CD14-positive monocyte (primary cell): ENCODE measurements around the gene CARMIL1. TPM values are rescaled to one million over a fixed set of nuclear protein-coding genes. Genes with fewer than 3 reads are reported as not detected.

Experiments
- DNase-seq, 3 donors: peaks; one replicate each; pipeline ENCODE4 v3.0.0-alpha.2; 2011 to 2022
- H2AFZ ChIP-seq: 2 replicates; pipeline ENCODE4 v1.6.0; 2012; ENCODE audit warnings: mild to moderate bottlenecking, low read depth, low read length, inconsistent platforms; ENCODE audit not compliant: insufficient read depth, poor library complexity, severe bottlenecking
- H3K27ac ChIP-seq, 2 donors: 1 replicate in 1 of 2; 2 replicates in 1 of 2; pipeline ENCODE4 v1.5.1; 2012 to 2013; ENCODE audit warnings: low read length in 2 of 2, control low read depth in 1 of 2, inconsistent platforms in 1 of 2, low read depth in 1 of 2, mild to moderate bottlenecking in 1 of 2
- H3K27me3 ChIP-seq, 2 donors: one replicate each; pipeline versions ENCODE4 v1.6.0 to v1.6.1; 2011 to 2013; ENCODE audit warnings: low read length in 2 of 2; ENCODE audit not compliant: control insufficient read depth in 2 of 2, insufficient read depth in 2 of 2
- H3K36me3 ChIP-seq, 2 donors: replicated peaks in 1 of 2; 1 replicate in 1 of 2; 2 replicates in 1 of 2; pipeline versions ENCODE4 v1.5.1 to v1.6.1; 2012 to 2013; ENCODE audit warnings: low read length in 2 of 2, control low read depth in 1 of 2, inconsistent platforms in 1 of 2, mild to moderate bottlenecking in 1 of 2; ENCODE audit not compliant: insufficient read depth in 2 of 2, control insufficient read depth in 1 of 2
- H3K4me1 ChIP-seq, 2 donors: 1 replicate in 1 of 2; 2 replicates in 1 of 2; pipeline versions ENCODE4 v1.5.1 to v1.6.1; 2012 to 2013; ENCODE audit warnings: low read length in 2 of 2, control low read depth in 1 of 2, inconsistent platforms in 1 of 2, mild to moderate bottlenecking in 1 of 2, moderate library complexity in 1 of 2; ENCODE audit not compliant: insufficient read depth in 2 of 2, control insufficient read depth in 1 of 2
- H3K4me2 ChIP-seq: replicated peaks from 2 replicates; pipeline ENCODE3; 2012; ENCODE audit warnings: low read length, moderate library complexity, mild to moderate bottlenecking; ENCODE audit not compliant: poor library complexity, severe bottlenecking; ENCODE audit errors: extremely low read depth
- H3K4me3 ChIP-seq, 3 experiments: fragments of 200-600 bp in 1 of 3; sonication (generic) in 1 of 3; replicated peaks in 1 of 3; 1 replicate in 2 of 3; 2 replicates in 1 of 3; pipeline ENCODE4 v1.5.1; 2011 to 2013; ENCODE audit warnings: low read length in 3 of 3, mild to moderate bottlenecking in 3 of 3, control low read depth in 2 of 3, low read depth in 2 of 3, inconsistent platforms in 1 of 3, moderate library complexity in 1 of 3
- H3K79me2 ChIP-seq: 2 replicates; pipeline ENCODE4 v1.6.0; 2012; ENCODE audit warnings: mild to moderate bottlenecking, control low read depth, inconsistent platforms, low read length, moderate library complexity; ENCODE audit not compliant: insufficient read depth
- H3K9ac ChIP-seq: 2 replicates; pipeline ENCODE4 v1.6.0; 2017; ENCODE audit warnings: low read length, mild to moderate bottlenecking; ENCODE audit not compliant: insufficient read depth, poor library complexity, severe bottlenecking
- H3K9me3 ChIP-seq, 2 donors: replicated peaks in 1 of 2; 1 replicate in 1 of 2; 2 replicates in 1 of 2; pipeline versions ENCODE4 v1.5.1 to v1.6.1; 2012 to 2013; ENCODE audit warnings: low read length in 2 of 2, control low read depth in 1 of 2; ENCODE audit not compliant: control insufficient read depth in 1 of 2, insufficient read depth in 1 of 2
- H4K20me1 ChIP-seq: 2 replicates; pipeline ENCODE4 v1.6.0; 2012; ENCODE audit warnings: mild to moderate bottlenecking, low read length, control low read depth, moderate library complexity; ENCODE audit not compliant: insufficient read depth
- H3K27ac Mint-ChIP-seq, 7 donors: one replicate each; pipeline ENCODE4 v1.8.0; 2020; ENCODE audit warnings: mild to moderate bottlenecking in 7 of 7, mixed read lengths in 7 of 7, moderate library complexity in 6 of 7, inconsistent platforms in 2 of 7
- H3K27me3 Mint-ChIP-seq, 3 donors: one replicate each; pipeline ENCODE4 v1.8.0; 2021 to 2022; ENCODE audit warnings: low read depth in 3 of 3, mild to moderate bottlenecking in 3 of 3, mixed read lengths in 3 of 3, moderate library complexity in 3 of 3, inconsistent platforms in 1 of 3
- H3K36me3 Mint-ChIP-seq, 2 donors: one replicate each; pipeline ENCODE4 v1.8.0; 2020; ENCODE audit warnings: mixed read lengths in 2 of 2, inconsistent platforms in 1 of 2, mild to moderate bottlenecking in 1 of 2
- H3K4me1 Mint-ChIP-seq: one replicate; pipeline ENCODE4 v1.8.0; 2020; ENCODE audit warnings: mild to moderate bottlenecking, mixed read lengths
- H3K4me3 Mint-ChIP-seq, 2 donors: one replicate each; pipeline ENCODE4 v1.8.0; 2020; ENCODE audit warnings: mild to moderate bottlenecking in 2 of 2, mixed read lengths in 2 of 2, moderate library complexity in 1 of 2
- H3K9me3 Mint-ChIP-seq, 7 donors: one replicate each; pipeline ENCODE4 v1.8.0; 2020 to 2022; ENCODE audit warnings: mixed read lengths in 7 of 7, mild to moderate bottlenecking in 6 of 7, moderate library complexity in 6 of 7, inconsistent platforms in 2 of 7
- CTCF ChIP-seq: fragments of 200-600 bp; IDR thresholded peaks from one replicate; pipeline ENCODE4 v1.8.0; 2022; ENCODE audit warnings: antibody characterized with exemption, mild to moderate bottlenecking
- WGBS: methylation state at CpG from one replicate; pipeline ENCODE4 v1.1.5; 2013; ENCODE audit warnings: missing lambda C conversion rate; ENCODE audit not compliant: insufficient coverage; 5-methylcytosine and 5-hydroxymethylcytosine counted together
- intact Hi-C, 2 donors: fragments of 100-400 bp; cut with micrococcal nuclease; formaldehyde crosslinking; loops; one replicate each; pipeline versions ENCODE4 v1.15.0 to v1.15.1; 2023
- polyA plus RNA-seq, 3 donors: library from polyadenylated mRNA; depleted of rRNA in 1 of 3; unstranded in 2 of 3; stranded (reverse) in 1 of 3; fragments of 300-500 nt in 2 of 3; fragments of >200 nt in 1 of 3; fragmentation: Illumina TruSeq in 2 of 3; gene quantifications; 1 replicate in 2 of 3; 2 replicates in 1 of 3; pipeline ENCODE4 v1.2.3, GENCODE V29; 2012 to 2021

Gene CARMIL1
- polyA plus RNA-seq, 3 donors: 0.30 to 0.49 (median 0.41) TPM

GRCh38 chr6:25608558-25609174, 329.5 kb downstream of the CARMIL1 start:
- no peak overlapping the region for H3K4me2 ChIP-seq
- Mint-ChIP-seq H3K4me1 (peaks cover 2% of the 10 kb centered on the region), H3K36me3 (no peaks in the 10 kb centered on the region), H3K27ac (no peak overlapping the region), H3K4me3 (no peak overlapping the region), H3K9me3 (no peaks in the 10 kb centered on the region), H3K27me3 (no peaks in the 10 kb centered on the region)
- H2AFZ ChIP-seq: no peak overlapping the region
- no peaks in the 10 kb centered on the region for H3K36me3 ChIP-seq
- H3K4me3 ChIP-seq: no peak overlapping the region
- H3K27me3 ChIP-seq: no peaks in the 10 kb centered on the region
- no peaks in the 10 kb centered on the region for H3K4me1 ChIP-seq
- TF ChIP-seq CTCF: no peak
- H3K9me3 ChIP-seq: no peaks in the 10 kb centered on the region
- H4K20me1 ChIP-seq: no peaks in the 10 kb centered on the region
- intact Hi-C loops: loop anchor here in 1 of 2 donors (10.0 kb wide), 1 partner anchor 344 kb away; no protein-coding TSS in a partner anchor
- WGBS: no CpG with 5 or more reads among the region's 5 CpGs
- DNase-seq: no peak
- no peaks in the 10 kb centered on the region for H3K79me2 ChIP-seq
- H3K9ac ChIP-seq: no peak overlapping the region
- no peak overlapping the region for H3K27ac ChIP-seq

- Histone ChIP-seq H3K36me3 (no peaks in the 10 kb centered on the region), H2AFZ (no peak overlapping the region), H3K27ac (no peak overlapping the region), H3K4me3 (no peak overlapping the region), H3K9me3 (no peaks in the 10 kb centered on the region), H3K79me2 (no peaks in the 10 kb centered on the region), H3K4me1 (no peaks in the 10 kb centered on the region), H4K20me1 (no peaks in the 10 kb centered on the region), H3K4me2 (no peak overlapping the region), H3K9ac (no peak overlapping the region), H3K27me3 (no peaks in the 10 kb centered on the region)
- no peak for TF ChIP-seq CTCF
- Mint-ChIP-seq H3K36me3 (no peaks in the 10 kb centered on the region), H3K9me3 (no peaks in the 10 kb centered on the region), H3K27ac (no peak overlapping the region), H3K4me1 (peaks cover 2% of the 10 kb centered on the region), H3K4me3 (no peak overlapping the region), H3K27me3 (no peaks in the 10 kb centered on the region)
- intact Hi-C loops: no loop called here
- WGBS: no CpG with 5 or more reads among the region's 3 CpGs
- no peak for DNase-seq
Observed at GRCh38 chr6:25612666-25613065, 333.5 kb downstream of the CARMIL1 start.
